ENCODE measurements around the gene PAX2.

PAX2 gene

GRCh38 chr10:100867261-100867963 is 122.0 kb downstream of the PAX2 start:
- TF ChIP-seq, protein P1, sequence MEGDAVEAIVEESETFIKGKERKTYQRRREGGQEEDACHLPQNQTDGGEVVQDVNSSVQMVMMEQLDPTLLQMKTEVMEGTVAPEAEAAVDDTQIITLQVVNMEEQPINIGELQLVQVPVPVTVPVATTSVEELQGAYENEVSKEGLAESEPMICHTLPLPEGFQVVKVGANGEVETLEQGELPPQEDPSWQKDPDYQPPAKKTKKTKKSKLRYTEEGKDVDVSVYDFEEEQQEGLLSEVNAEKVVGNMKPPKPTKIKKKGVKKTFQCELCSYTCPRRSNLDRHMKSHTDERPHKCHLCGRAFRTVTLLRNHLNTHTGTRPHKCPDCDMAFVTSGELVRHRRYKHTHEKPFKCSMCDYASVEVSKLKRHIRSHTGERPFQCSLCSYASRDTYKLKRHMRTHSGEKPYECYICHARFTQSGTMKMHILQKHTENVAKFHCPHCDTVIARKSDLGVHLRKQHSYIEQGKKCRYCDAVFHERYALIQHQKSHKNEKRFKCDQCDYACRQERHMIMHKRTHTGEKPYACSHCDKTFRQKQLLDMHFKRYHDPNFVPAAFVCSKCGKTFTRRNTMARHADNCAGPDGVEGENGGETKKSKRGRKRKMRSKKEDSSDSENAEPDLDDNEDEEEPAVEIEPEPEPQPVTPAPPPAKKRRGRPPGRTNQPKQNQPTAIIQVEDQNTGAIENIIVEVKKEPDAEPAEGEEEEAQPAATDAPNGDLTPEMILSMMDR (IDR thresholded peaks at IDR 0.05; ENCODE audit: unreplicated experiment in 3 of 3) = no peak
- Mint-ChIP-seq H3K4me3 (no peak overlapping the region), H3K4me1 (peaks cover 15% of the 10 kb centered on the region), H3K27ac (no peak overlapping the region), H3K36me3 (ENCODE audit: low read depth) (no peaks in the 10 kb centered on the region), H3K27me3 (ENCODE audit: low read depth) (peaks cover 52% of the 10 kb centered on the region), H3K9me3 (no peaks in the 10 kb centered on the region)

GRCh38 chr10:100868382-100868781 is 123.0 kb downstream of the PAX2 start:
- Mint-ChIP-seq H3K27ac (no peak overlapping the region), H3K9me3 (no peaks in the 10 kb centered on the region), H3K36me3 (ENCODE audit: low read depth) (no peaks in the 10 kb centered on the region), H3K27me3 (ENCODE audit: low read depth) (peaks cover 56% of the 10 kb centered on the region), H3K4me3 (no peak overlapping the region), H3K4me1 (peaks cover 24% of the 10 kb centered on the region)
- TF ChIP-seq, protein P1 (IDR thresholded peaks at IDR 0.05; ENCODE audit: unreplicated experiment in 3 of 3) = no peak

DNA sequence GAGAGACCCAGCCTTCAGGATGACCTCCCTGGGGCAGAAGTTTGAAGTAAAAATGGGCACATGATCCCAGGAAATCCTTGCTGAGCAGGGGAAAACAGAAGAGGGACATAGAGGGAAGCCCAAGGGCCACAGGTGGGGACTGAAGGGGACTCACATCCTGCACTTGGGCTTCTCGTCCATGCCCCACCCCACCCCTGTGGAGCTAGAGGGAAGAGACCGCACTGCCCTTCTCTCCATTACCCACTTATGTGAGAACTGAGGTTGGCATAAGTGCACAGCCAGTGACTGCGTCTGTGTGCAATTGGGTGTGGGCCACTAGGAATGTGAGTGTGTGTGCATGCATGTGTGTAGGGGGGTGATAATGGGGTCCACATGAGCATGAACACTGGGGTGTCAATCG is 124.0 kb downstream of the PAX2 start:
- no peaks in the 10 kb centered on the region for H3K9me3 Mint-ChIP-seq
- H3K36me3 Mint-ChIP-seq (ENCODE audit: low read depth) = no peaks in the 10 kb centered on the region
- H3K4me1 Mint-ChIP-seq = peaks cover 26% of the 10 kb centered on the region
- H3K27ac Mint-ChIP-seq = no peak overlapping the region
- peaks cover 56% of the 10 kb centered on the region for H3K27me3 Mint-ChIP-seq (ENCODE audit: low read depth)
- H3K4me3 Mint-ChIP-seq = no peak overlapping the region
- TF ChIP-seq, protein P1 (IDR thresholded peaks at IDR 0.05; ENCODE audit: unreplicated experiment in 3 of 3) = no peak

GRCh38 chr10:100872034-100872791 is 126.8 kb downstream of the PAX2 start:
- Mint-ChIP-seq H3K9me3 (no peaks in the 10 kb centered on the region), H3K36me3 (ENCODE audit: low read depth) (no peaks in the 10 kb centered on the region), H3K4me1 (peaks cover 35% of the 10 kb centered on the region), H3K27ac (no peak overlapping the region), H3K27me3 (ENCODE audit: low read depth) (peaks cover 47% of the 10 kb centered on the region), H3K4me3 (no peak overlapping the region)
- TF ChIP-seq, protein P1 (IDR thresholded peaks at IDR 0.05; ENCODE audit: unreplicated experiment in 3 of 3) = peak; percentile 62 to 73 (median 69)

DNA sequence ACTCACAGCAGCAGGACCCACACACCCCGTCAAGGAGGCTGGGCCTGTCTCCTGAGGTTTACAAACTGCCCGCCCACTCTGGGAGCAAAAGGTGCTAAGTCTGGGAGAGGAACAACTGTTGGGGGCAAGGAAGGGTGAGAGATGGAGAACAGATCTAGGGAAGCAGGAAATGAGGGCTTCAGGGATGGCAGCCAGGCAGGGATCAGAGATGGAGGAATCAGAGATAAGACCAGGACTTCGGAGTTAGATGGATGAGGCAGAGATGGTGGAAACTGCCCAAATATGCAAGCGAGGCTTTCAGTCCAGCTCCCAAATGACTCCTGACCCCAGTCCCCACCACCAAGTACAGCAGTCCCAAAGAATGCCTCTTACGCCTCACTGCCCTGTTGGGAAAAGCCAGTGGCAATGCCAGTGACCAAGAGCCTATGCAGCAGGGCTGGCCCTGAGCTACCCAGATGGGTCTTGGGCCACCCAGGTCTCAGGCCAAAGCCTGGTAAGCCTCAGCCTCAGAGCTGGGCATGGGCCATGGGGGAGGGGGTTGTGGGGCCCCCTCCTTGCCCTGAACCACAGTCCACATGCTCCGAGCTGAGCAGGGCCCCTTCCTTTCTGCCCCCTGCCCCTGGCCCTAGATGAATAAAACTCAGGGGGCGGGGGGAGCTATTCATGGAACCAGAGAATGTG is 127.9 kb downstream of the PAX2 start:
- Mint-ChIP-seq H3K9me3 (no peaks in the 10 kb centered on the region), H3K36me3 (ENCODE audit: low read depth) (no peaks in the 10 kb centered on the region), H3K27me3 (ENCODE audit: low read depth) (peaks cover 46% of the 10 kb centered on the region), H3K4me1 (peaks cover 43% of the 10 kb centered on the region), H3K27ac (no peak overlapping the region), H3K4me3 (no peak overlapping the region)
- TF ChIP-seq, protein P1 (IDR thresholded peaks at IDR 0.05; ENCODE audit: unreplicated experiment in 3 of 3) = no peak

Data from nephron (organoid).